ENCODE data around the gene TFDP3. TPM values are rescaled to one million over a fixed set of nuclear protein-coding genes. Genes with fewer than 3 reads are reported as not detected.

TFDP3 gene
- polyA plus RNA-seq, 1 experiment: not detected

DNA sequence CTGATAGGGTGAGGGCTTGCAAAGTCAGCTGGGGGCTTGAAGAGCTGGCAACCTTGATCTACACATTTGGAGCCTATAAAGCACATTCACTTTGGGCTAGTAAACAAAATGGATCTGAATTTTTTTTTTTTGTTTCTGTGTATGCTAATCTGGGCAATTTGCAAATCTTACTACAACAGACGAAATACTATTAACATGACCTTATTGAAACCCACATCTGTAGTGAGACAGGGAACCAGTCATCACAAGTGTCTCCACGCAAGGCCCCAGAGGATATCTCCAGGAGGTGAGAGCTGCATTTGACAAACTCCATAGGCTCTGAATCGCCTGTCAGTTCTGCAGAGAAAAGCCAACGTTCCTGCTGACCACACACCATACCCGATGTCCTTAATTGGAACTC, 33.0 kb upstream of the TFDP3 start:
- Histone ChIP-seq H3K27me3 (ENCODE audit: control insufficient read depth, insufficient read depth, low read length) (no peaks in the 10 kb centered on the region), H3K27ac (ENCODE audit: low read depth, low read length) (no peak overlapping the region), H3K4me3 (ENCODE audit: low read depth, low read length) (no peak overlapping the region), H3K9me3 (ENCODE audit: control insufficient read depth, insufficient read depth, low read length) (no peaks in the 10 kb centered on the region; the same call in 1 of the 2 replicates)
- TF ChIP-seq, protein P1, sequence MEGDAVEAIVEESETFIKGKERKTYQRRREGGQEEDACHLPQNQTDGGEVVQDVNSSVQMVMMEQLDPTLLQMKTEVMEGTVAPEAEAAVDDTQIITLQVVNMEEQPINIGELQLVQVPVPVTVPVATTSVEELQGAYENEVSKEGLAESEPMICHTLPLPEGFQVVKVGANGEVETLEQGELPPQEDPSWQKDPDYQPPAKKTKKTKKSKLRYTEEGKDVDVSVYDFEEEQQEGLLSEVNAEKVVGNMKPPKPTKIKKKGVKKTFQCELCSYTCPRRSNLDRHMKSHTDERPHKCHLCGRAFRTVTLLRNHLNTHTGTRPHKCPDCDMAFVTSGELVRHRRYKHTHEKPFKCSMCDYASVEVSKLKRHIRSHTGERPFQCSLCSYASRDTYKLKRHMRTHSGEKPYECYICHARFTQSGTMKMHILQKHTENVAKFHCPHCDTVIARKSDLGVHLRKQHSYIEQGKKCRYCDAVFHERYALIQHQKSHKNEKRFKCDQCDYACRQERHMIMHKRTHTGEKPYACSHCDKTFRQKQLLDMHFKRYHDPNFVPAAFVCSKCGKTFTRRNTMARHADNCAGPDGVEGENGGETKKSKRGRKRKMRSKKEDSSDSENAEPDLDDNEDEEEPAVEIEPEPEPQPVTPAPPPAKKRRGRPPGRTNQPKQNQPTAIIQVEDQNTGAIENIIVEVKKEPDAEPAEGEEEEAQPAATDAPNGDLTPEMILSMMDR (IDR thresholded peaks at IDR 0.05; ENCODE audit: low read depth, low read length): no peak
- CTCF ChIA-PET: interaction anchor here (0.6 kb wide), 1 partner anchor 278 kb away, joined by 3 read pairs; no protein-coding TSS in a partner anchor
- POLR2A ChIA-PET: no interaction called here
- no peak for DNase-seq (ENCODE audit: low read depth, low spot score)

DNA sequence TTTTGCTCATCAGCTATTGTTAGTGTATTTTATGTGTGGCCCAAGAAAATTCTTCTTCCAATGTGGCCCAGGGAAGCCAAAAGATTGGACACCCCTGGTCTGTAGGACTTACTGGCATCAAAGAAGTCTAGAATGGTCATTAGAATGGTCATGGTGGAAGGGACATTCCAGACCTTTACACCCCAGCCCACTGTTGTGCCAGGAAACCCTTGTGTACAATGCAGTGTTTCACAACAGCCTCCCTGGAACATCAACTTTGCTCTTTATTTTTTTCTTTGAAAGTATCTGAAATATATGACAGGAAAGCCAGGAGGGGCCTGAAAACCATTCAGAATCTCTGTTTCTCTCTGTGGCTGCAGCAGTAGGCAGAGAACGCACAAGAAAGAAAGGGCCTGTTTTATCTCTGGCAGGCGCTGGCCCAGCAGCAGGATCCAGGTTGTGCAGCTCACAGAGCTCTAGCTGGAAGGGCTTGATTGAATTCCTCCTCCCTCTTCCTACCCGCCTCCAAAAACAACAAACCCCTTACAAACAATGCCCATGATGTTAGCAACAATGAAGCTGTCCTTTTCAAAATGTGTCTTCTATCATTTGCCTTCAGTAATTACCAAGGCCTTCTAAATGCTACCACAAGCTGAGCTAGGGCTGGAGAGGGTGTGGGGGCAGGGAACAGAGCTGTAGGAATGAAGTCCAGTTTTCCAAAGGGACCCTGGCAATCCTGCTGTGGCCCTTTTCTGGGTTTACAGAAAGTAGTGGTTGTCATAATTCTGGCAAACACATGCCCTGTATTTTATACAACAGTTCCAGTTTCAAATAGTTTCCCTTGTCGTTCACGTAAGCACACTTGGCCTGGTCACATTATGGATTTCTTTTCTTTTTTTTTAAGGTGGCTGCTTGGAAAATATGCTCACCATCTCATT, 32.3 kb upstream of the TFDP3 start:
- DNase-seq (ENCODE audit: low read depth, low spot score): no peak
- H3K4me3 ChIP-seq (ENCODE audit: low read depth, low read length): no peak overlapping the region
- ChIA-PET POLR2A (no interaction called here), CTCF (interaction anchor here (0.6 to 1.2 kb wide), 2 partner anchors 204 to 278 kb away, joined by 3 read pairs; no protein-coding TSS in a partner anchor)
- H3K27me3 ChIP-seq (ENCODE audit: control insufficient read depth, insufficient read depth, low read length): no peaks in the 10 kb centered on the region
- TF ChIP-seq, protein P1 (IDR thresholded peaks at IDR 0.05; ENCODE audit: low read depth, low read length): no peak
- no peaks in the 10 kb centered on the region; the same call in 1 of the 2 replicates for H3K9me3 ChIP-seq (ENCODE audit: control insufficient read depth, insufficient read depth, low read length)
- no peak overlapping the region for H3K27ac ChIP-seq (ENCODE audit: low read depth, low read length)

DNA sequence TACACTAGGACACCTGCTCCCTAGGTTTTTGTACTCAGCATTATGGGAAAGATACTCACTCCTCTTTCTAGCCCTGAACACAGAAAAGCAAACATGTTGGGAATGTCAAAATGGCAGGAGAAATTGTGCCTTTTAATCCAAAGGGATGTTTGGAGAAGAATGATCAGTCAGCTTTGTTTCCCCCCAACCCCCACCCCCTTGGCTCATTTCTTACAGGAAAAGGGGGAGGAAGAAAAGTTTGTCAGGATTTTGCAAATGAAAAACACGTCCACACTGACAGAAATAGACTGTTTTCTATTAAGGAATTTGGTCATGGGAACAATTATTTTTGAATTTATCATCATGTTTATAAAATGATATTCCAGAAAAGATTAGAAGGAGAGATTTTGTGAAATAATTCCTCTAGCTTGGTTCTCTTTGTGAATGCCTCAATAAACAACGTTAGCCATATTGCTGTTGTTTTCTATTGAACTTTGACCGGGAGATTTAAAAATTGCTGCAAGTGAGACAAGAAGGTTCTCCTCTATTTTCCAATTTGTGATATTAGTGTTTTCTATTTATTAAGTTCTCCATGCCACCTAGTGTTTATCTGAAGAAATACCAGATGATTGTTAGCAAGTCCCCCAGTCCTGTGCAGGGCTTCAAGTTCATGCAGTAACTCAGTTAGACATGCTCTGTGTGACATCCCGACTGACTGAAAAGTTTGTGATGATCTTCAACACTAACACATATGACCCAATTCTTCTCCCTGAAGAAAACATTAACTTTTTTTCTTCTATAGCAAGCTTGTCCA, 31.3 kb upstream of the TFDP3 start:
- TF ChIP-seq, protein P1 (IDR thresholded peaks at IDR 0.05; ENCODE audit: low read depth, low read length): no peak
- H3K27ac ChIP-seq (ENCODE audit: low read depth, low read length): no peak overlapping the region
- ChIA-PET POLR2A (no interaction called here), CTCF (interaction anchor here (1.2 kb wide), 1 partner anchor 203 kb away, joined by 3 read pairs; no protein-coding TSS in a partner anchor)
- DNase-seq (ENCODE audit: low read depth, low spot score): no peak
- H3K4me3 ChIP-seq (ENCODE audit: low read depth, low read length): no peak overlapping the region
- H3K27me3 ChIP-seq (ENCODE audit: control insufficient read depth, insufficient read depth, low read length): no peaks in the 10 kb centered on the region
- no peaks in the 10 kb centered on the region; the same call in 1 of the 2 replicates for H3K9me3 ChIP-seq (ENCODE audit: control insufficient read depth, insufficient read depth, low read length)

DNA sequence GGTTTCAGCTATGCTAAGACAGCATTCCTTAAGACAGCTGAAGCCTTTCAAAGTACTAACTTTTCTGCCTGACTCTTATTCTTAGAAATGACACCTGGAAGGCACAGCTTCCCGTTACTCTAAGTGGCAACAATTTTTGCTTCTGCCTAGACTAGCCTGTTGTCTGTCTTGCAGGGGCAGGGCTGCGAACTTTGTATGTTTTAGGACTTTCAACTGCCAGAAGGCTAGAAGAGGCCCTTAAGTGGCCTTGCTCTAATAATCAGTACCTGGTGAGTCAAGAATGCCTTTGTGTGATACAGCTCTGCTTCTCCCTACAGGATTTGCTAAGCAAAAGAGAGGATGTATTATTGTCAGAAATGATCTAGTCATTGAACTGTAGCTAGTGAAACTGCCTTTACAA, 30.0 kb upstream of the TFDP3 start:
- CTCF ChIA-PET: no interaction called here
- H3K27ac ChIP-seq (ENCODE audit: low read depth, low read length): no peak overlapping the region
- H3K27me3 ChIP-seq (ENCODE audit: control insufficient read depth, insufficient read depth, low read length): no peaks in the 10 kb centered on the region
- POLR2A ChIA-PET: no interaction called here
- DNase-seq (ENCODE audit: low read depth, low spot score): no peak
- TF ChIP-seq, protein P1 (IDR thresholded peaks at IDR 0.05; ENCODE audit: low read depth, low read length): no peak
- H3K4me3 ChIP-seq (ENCODE audit: low read depth, low read length): no peak overlapping the region
- no peaks in the 10 kb centered on the region; the same call in 1 of the 2 replicates for H3K9me3 ChIP-seq (ENCODE audit: control insufficient read depth, insufficient read depth, low read length)

Data from AG04450 (cell line).